ENCODE results near the gene CTIF. TPM values are rescaled to one million over a fixed set of nuclear protein-coding genes. Genes with fewer than 3 reads are reported as not detected.

Gene CTIF
- polyA plus RNA-seq, 1 donor from 2014 or later, result 50.2 TPM

DNA sequence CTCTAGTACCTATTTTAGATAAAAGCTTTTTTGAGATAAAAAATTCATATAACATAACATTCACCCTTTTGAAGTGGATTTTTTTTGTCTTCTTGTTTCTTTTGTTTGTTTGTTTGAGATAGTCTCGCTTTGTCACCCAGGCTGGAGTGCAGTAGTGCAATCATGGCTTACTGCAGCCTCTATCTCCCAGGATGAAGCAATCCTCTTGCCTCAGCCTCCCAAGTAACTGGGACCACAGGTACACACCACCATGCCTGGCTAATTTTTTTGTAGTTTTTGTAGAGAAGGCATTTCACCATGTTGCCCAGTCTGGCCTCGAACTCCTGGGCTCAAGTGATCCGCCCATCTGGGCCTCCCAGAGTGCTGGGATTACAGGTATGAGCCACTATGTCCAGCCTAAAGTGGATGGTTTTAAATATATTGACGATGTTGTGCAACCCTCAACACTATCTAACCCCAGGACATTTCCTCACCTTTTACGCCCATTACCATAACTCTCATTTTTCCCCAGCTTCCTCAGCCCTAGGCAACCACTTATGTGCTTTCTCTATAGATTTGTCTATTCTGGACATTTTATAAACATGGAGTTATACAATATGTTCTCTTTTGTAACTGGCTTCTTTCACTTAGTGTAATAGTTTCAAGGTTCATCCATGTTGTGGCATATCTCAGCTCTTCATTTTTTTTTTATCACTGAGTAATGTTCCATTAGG, 38.8 kb downstream of the CTIF start:
- Histone ChIP-seq H3K4me3 (ENCODE audit: low read length) (no peak overlapping the region), H3K9ac (ENCODE audit: low read length) (no peak overlapping the region), H3F3A (ENCODE audit: insufficient read depth, low read length, poor library complexity, severe bottlenecking) (no peaks in the 10 kb centered on the region), H3K9me2 (ENCODE audit: insufficient read depth, low read length) (no peaks in the 10 kb centered on the region), H3K27ac (ENCODE audit: low read length) (no peak overlapping the region), H4K20me1 (ENCODE audit: insufficient read depth) (no peaks in the 10 kb centered on the region), H3K27me3 (ENCODE audit: insufficient read depth, low read depth, low read length) (no peaks in the 10 kb centered on the region), H3K4me2 (ENCODE audit: low read length) (no peak overlapping the region), H3K9me3 (ENCODE audit: low read length) (no peaks in the 10 kb centered on the region), H2AFZ (ENCODE audit: low read depth, low read length) (no peak overlapping the region), H3K79me2 (replicated peaks; ENCODE audit: insufficient read depth, low read length) (peaks cover 43% of the 10 kb centered on the region), H3K36me3 (ENCODE audit: insufficient read depth, low read length) (peaks cover 8% of the 10 kb centered on the region)
- TF ChIP-seq RAD21 (conservative IDR thresholded peaks at IDR 0.05), result no peak
- no peak for TF ChIP-seq MXI1 (conservative IDR thresholded peaks at IDR 0.05; ENCODE audit: poor library complexity, severe bottlenecking)
- TF ChIP-seq, protein P1, sequence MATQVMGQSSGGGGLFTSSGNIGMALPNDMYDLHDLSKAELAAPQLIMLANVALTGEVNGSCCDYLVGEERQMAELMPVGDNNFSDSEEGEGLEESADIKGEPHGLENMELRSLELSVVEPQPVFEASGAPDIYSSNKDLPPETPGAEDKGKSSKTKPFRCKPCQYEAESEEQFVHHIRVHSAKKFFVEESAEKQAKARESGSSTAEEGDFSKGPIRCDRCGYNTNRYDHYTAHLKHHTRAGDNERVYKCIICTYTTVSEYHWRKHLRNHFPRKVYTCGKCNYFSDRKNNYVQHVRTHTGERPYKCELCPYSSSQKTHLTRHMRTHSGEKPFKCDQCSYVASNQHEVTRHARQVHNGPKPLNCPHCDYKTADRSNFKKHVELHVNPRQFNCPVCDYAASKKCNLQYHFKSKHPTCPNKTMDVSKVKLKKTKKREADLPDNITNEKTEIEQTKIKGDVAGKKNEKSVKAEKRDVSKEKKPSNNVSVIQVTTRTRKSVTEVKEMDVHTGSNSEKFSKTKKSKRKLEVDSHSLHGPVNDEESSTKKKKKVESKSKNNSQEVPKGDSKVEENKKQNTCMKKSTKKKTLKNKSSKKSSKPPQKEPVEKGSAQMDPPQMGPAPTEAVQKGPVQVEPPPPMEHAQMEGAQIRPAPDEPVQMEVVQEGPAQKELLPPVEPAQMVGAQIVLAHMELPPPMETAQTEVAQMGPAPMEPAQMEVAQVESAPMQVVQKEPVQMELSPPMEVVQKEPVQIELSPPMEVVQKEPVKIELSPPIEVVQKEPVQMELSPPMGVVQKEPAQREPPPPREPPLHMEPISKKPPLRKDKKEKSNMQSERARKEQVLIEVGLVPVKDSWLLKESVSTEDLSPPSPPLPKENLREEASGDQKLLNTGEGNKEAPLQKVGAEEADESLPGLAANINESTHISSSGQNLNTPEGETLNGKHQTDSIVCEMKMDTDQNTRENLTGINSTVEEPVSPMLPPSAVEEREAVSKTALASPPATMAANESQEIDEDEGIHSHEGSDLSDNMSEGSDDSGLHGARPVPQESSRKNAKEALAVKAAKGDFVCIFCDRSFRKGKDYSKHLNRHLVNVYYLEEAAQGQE (IDR thresholded peaks at IDR 0.05; ENCODE audit: borderline replicate concordance), result no peak
- TF ChIP-seq TAF1 (IDR thresholded peaks at IDR 0.05; ENCODE audit: low read depth), result no peak
- no peak for TF ChIP-seq EZH2 (IDR thresholded peaks at IDR 0.05; ENCODE audit: borderline replicate concordance, insufficient read depth, low read length, poor library complexity, severe bottlenecking)
- TF ChIP-seq EP300 (conservative IDR thresholded peaks at IDR 0.05; ENCODE audit: poor library complexity, severe bottlenecking), result no peak
- no peak for TF ChIP-seq SMC3 (conservative IDR thresholded peaks at IDR 0.05; ENCODE audit: poor library complexity)

DNA sequence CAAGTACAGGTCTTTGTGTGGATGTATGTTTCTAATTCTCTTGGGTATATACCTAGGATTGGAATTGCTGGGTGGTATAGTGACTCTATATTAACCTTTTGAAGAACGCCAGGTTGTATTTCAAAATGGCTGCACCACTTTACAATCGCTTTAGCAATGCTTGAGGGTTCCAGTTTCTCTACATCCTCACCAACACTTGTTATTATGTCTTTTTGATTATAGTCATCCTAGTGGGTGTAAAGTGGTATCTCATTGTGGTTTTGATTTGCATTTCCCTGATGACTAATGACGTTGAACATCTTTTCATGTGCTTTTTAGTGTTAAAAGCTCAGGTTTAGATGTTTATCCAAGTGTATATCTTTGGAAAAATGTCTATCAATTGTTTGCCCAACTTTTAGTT, 39.5 kb downstream of the CTIF start:
- no peak overlapping the region for H3K9ac ChIP-seq (ENCODE audit: low read length)
- no peaks in the 10 kb centered on the region for H3K9me3 ChIP-seq (ENCODE audit: low read length)

More for the DNA sequence above, 39.5 kb downstream of the CTIF start:
- Histone ChIP-seq H3K4me3 (ENCODE audit: low read length) (no peak overlapping the region), H2AFZ (ENCODE audit: low read depth, low read length) (no peak overlapping the region), H4K20me1 (ENCODE audit: insufficient read depth) (no peaks in the 10 kb centered on the region), H3K36me3 (ENCODE audit: insufficient read depth, low read length) (peaks cover 8% of the 10 kb centered on the region), H3F3A (ENCODE audit: insufficient read depth, low read length, poor library complexity, severe bottlenecking) (no peaks in the 10 kb centered on the region), H3K27ac (ENCODE audit: low read length) (no peak overlapping the region), H3K9me2 (ENCODE audit: insufficient read depth, low read length) (no peaks in the 10 kb centered on the region), H3K4me2 (ENCODE audit: low read length) (no peak overlapping the region), H3K79me2 (replicated peaks; ENCODE audit: insufficient read depth, low read length) (peaks cover 43% of the 10 kb centered on the region), H3K27me3 (ENCODE audit: insufficient read depth, low read depth, low read length) (no peaks in the 10 kb centered on the region)
- TF ChIP-seq SMC3 (conservative IDR thresholded peaks at IDR 0.05; ENCODE audit: poor library complexity) (no peak), EP300 (conservative IDR thresholded peaks at IDR 0.05; ENCODE audit: poor library complexity, severe bottlenecking) (no peak), MXI1 (conservative IDR thresholded peaks at IDR 0.05; ENCODE audit: poor library complexity, severe bottlenecking) (no peak), RAD21 (conservative IDR thresholded peaks at IDR 0.05) (no peak)
- TF ChIP-seq, protein P2, sequence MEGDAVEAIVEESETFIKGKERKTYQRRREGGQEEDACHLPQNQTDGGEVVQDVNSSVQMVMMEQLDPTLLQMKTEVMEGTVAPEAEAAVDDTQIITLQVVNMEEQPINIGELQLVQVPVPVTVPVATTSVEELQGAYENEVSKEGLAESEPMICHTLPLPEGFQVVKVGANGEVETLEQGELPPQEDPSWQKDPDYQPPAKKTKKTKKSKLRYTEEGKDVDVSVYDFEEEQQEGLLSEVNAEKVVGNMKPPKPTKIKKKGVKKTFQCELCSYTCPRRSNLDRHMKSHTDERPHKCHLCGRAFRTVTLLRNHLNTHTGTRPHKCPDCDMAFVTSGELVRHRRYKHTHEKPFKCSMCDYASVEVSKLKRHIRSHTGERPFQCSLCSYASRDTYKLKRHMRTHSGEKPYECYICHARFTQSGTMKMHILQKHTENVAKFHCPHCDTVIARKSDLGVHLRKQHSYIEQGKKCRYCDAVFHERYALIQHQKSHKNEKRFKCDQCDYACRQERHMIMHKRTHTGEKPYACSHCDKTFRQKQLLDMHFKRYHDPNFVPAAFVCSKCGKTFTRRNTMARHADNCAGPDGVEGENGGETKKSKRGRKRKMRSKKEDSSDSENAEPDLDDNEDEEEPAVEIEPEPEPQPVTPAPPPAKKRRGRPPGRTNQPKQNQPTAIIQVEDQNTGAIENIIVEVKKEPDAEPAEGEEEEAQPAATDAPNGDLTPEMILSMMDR (IDR thresholded peaks at IDR 0.05; ENCODE audit: poor library complexity, severe bottlenecking), result no peak

All from neural cell (in vitro differentiated cells).